ENCODE data around the gene PSMB2. TPM values are rescaled to one million over a fixed set of nuclear protein-coding genes. Genes with fewer than 3 reads are reported as not detected.

PSMB2 gene
- total RNA-seq, 1 experiment from 2014 or later = 47.5 TPM

- DNase-seq (ENCODE audit: low read depth) = no peak
These were observed 84.7 kb downstream of the PSMB2 start for GRCh38 chr1:35556484-35557117.

GRCh38 chr1:35555601-35556477 is 85.5 kb downstream of the PSMB2 start:
- peak; percentile 94 for DNase-seq (ENCODE audit: low read depth)

DNA sequence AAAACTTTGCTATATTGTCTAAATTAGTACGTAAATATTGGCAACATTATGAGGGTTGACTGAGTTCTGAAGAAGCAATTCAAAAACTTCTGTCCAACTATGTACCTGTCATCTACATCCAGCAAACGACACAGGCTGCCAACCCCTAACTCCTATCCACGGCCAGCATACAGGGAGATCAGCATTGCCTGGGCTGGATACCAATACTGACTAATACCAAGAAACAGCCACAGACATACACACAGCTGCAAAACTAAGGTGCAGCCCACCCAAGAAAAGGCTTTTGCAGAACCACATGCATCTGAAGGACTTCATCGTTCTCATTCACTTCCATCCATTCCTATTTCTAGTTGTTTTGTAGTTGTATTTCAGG is 86.1 kb downstream of the PSMB2 start:
- DNase-seq (ENCODE audit: low read depth) = no peak

- DNase-seq (ENCODE audit: low read depth) = no peak
These were observed 86.8 kb downstream of the PSMB2 start for GRCh38 chr1:35554266-35555211.

DNA sequence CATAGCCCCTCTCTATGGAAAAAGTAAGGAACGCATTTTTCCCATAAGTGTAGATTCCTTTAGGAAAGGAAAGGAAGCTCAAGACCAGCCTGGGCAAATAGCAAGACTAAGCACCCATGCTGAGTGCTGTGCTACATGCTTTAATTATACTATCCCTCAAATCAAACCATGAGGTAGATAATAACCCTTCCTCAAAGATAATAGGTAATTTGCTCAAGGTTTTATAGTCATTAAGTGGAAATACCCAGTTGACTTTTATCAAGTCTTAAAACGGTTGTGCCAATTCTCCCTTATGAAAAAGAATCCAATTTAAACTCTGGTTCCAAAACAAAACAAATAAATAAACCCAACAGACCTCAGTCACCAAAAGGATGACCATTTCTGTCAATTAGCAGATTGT is 87.5 kb downstream of the PSMB2 start:
- no peak for DNase-seq (ENCODE audit: low read depth)

Other genes starting within 250 kb of the PSMB2 start
- gene KIAA0319L, start 84.1 kb downstream of the PSMB2 start, total RNA-seq (2014; rRNA removed) = 39.8 and 48.9 TPM in 2 replicates
- 40.6 and 43.8 TPM in 2 replicates for gene NCDN, start 83.7 kb downstream of the PSMB2 start, total RNA-seq (2014; rRNA removed)
- 0.06 and 0.19 TPM in 2 replicates for gene TFAP2E, start 68.2 kb downstream of the PSMB2 start, total RNA-seq (2014; rRNA removed)
- gene C1orf216, start 77.4 kb upstream of the PSMB2 start, total RNA-seq (2014; rRNA removed) = 30.5 and 31.3 TPM in 2 replicates
- gene CLSPN, start 128.5 kb upstream of the PSMB2 start, total RNA-seq (2014; rRNA removed) = 33.0 and 46.2 TPM in 2 replicates
- gene AGO4, start 166.5 kb upstream of the PSMB2 start, total RNA-seq (2014; rRNA removed) = 4.7 and 5.7 TPM in 2 replicates
- 10.7 and 16.6 TPM in 2 replicates for gene AGO1, start 241.7 kb upstream of the PSMB2 start, total RNA-seq (2014; rRNA removed)